HEK293T (cell line): ENCODE data around the gene MRPS18B.

Experiments used
- CTCF ChIA-PET: fragments of 350-600 bp; formaldehyde crosslinking; extraction: SDS; loops from one replicate; lab custom pipeline; 2021; ENCODE audit warnings: antibody characterized with exemption, inconsistent platforms; lab: Yijun Ruan, JAX
- POLR2A ChIA-PET: fragments of 350-600 bp; formaldehyde crosslinking; extraction: SDS; loops from one replicate; lab custom pipeline; 2020; ENCODE audit warnings: antibody characterized with exemption, inconsistent platforms; lab: Yijun Ruan, JAX
- DNase-seq: peaks from one replicate; pipeline ENCODE4 v3.0.0; 2012; ENCODE audit warnings: mixed read lengths; ENCODE audit errors: extremely low spot score
- ARNT ChIP-seq: fragments of 450-650 bp; IDR thresholded peaks from 2 replicates; pipeline ENCODE4 v1.6.1; 2017; ENCODE audit warnings: mild to moderate bottlenecking
- BHLHE40 ChIP-seq: fragments of 450-650 bp; IDR thresholded peaks from 2 replicates; pipeline ENCODE4 v1.6.1; 2016; ENCODE audit warnings: mild to moderate bottlenecking, moderate library complexity, borderline replicate concordance
- CTBP1 ChIP-seq: fragments of 450-650 bp; IDR thresholded peaks from 2 replicates; pipeline ENCODE4 v1.6.1; 2016; ENCODE audit warnings: borderline replicate concordance
- ELF4 ChIP-seq: fragments of 450-650 bp; IDR thresholded peaks from 2 replicates; pipeline ENCODE4 v1.6.1; 2017; ENCODE audit warnings: antibody characterized with exemption
- FOXA1 ChIP-seq: fragments of 450-650 bp; IDR thresholded peaks from 2 replicates; pipeline ENCODE4 v1.6.1; 2016; ENCODE audit warnings: mild to moderate bottlenecking
- FOXK2 ChIP-seq: fragments of 450-650 bp; IDR thresholded peaks from 2 replicates; pipeline ENCODE4 v1.6.1; 2016; ENCODE audit warnings: mild to moderate bottlenecking
- FOXM1 ChIP-seq: fragments of 450-650 bp; IDR thresholded peaks from 2 replicates; pipeline ENCODE4 v1.6.1; 2017; ENCODE audit warnings: mild to moderate bottlenecking, borderline replicate concordance
- HDGF ChIP-seq: fragments of 450-650 bp; IDR thresholded peaks from 2 replicates; pipeline ENCODE4 v1.6.1; 2017; ENCODE audit warnings: antibody characterized with exemption, borderline replicate concordance
- L3MBTL2 ChIP-seq: fragments of 450-650 bp; conservative IDR thresholded peaks from 2 replicates; pipeline ENCODE4 v1.6.1; 2016; ENCODE audit warnings: mild to moderate bottlenecking
- LEF1 ChIP-seq: fragments of 450-650 bp; IDR thresholded peaks from 2 replicates; pipeline ENCODE4 v1.6.1; 2017; ENCODE audit warnings: mild to moderate bottlenecking, borderline replicate concordance
- NFRKB ChIP-seq: fragments of 450-650 bp; IDR thresholded peaks from 2 replicates; pipeline ENCODE4 v1.6.1; 2016; ENCODE audit warnings: mild to moderate bottlenecking, moderate library complexity
- PKNOX1 ChIP-seq: fragments of 450-650 bp; IDR thresholded peaks from 2 replicates; pipeline ENCODE4 v1.6.1; 2016
- SP1 ChIP-seq: fragments of 450-650 bp; IDR thresholded peaks from 2 replicates; pipeline ENCODE4 v1.6.1; 2017
- SUZ12 ChIP-seq: fragments of 450-650 bp; IDR thresholded peaks from 2 replicates; pipeline ENCODE4 v1.6.1; 2016; ENCODE audit warnings: mild to moderate bottlenecking
- TARDBP ChIP-seq: fragments of 450-650 bp; IDR thresholded peaks from 2 replicates; pipeline ENCODE4 v1.6.1; 2016
- ZNF384 ChIP-seq: fragments of 450-650 bp; IDR thresholded peaks from 2 replicates; pipeline ENCODE4 v1.6.1; 2016

The MRPS18B gene

DNA sequence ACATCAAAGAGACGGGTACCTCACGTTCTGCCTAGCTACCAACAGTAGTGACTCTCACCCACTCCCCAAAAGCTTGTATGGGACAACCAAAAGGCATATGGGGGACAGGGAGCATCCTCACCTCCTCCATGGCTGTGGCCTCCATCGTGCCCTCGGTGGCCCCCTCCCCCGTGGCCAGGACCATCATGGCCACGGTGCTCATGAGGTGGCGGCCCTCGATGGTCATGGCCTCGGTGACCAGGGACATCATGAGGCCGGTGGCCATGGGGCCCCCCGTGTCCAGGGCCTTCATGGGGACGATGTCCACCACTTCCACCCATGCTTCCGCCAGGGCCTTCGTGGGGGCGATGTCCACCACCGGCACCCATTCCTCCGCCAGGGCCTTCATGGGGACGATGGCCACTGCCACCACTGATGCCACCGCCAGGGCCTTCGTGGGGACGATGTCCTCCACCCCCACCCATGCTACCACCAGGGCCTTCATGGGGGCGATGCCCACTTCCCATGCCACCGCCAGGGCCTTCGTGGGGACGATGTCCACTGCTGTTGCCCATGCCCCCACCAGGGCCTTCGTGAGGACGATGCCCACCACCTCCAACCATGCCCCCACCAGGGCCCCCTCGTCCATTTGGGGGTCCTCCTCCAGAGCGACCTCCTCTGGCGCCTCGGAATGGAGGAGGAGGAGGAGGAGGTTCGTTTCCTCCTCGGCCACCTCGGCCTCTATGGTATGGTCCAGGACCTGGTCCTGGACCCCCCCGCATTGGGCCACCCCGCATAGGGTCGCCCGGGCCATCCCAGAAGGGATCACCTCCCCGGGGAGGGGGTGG is 15.6 kb upstream of the MRPS18B start:
- ChIA-PET CTCF (interaction anchor here (1.5 kb wide), 1 partner anchor 129 kb away, joined by 4 read pairs; no protein-coding TSS in a partner anchor), POLR2A (interaction anchor here (0.9 to 7.0 kb wide), 3 partner anchors 12 to 25 kb away, joined by 3 to 90 read pairs (median 17); no protein-coding TSS in a partner anchor)
- no peak for TF ChIP-seq LEF1
- TF ChIP-seq SUZ12 = no peak
- no peak for TF ChIP-seq SP1
- TF ChIP-seq L3MBTL2 = no peak
- TF ChIP-seq FOXA1 = no peak
- DNase-seq = no peak

DNA sequence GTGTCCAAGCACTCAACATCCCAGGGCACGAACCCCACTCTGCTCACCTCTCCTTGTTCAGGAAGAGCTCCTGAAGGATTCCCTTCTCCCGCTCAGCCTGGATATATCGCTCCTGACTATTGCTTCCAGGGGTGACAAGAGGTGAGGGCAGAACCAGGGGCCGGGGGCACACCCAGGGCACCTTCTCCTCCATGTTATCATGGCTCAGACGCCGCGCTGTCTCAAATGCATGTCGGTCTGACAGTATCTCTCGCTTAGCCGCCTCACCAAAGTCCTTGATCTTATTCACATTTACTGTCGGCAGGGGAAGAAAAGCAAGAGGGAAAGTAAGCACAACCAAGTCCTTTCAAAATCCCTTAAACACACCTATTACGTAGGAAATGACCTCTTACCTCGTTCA is 13.7 kb upstream of the MRPS18B start:
- TF ChIP-seq FOXA1 (no peak), ZNF384 (no peak), FOXK2 (no peak), ARNT (no peak), TARDBP (no peak), HDGF (no peak), BHLHE40 (no peak), ELF4 (no peak), L3MBTL2 (no peak)
- ChIA-PET CTCF (no interaction called here), POLR2A (interaction anchor here (2.4 to 2.7 kb wide), 2 partner anchors 9 to 11 kb away, joined by 13 to 20 read pairs; no protein-coding TSS in a partner anchor)
- DNase-seq = no peak

DNA sequence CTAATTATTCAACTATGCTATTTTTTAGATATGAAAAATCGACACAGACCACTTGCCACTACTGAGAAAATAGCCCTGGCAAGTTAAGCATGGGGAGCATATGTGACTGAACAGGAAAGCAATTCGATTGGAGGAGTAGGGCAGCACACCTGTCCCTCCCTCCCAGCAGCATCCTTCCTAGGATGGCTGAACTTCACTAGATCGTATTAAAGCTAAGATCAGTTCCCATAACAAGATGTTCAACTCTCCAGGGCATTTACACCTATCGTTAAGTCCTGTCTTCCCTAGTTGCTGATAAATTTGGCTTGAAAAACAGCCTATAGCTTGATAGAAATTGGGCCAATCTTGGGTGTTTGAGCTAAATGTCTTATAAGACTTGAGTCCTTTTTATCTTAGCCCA is 7.6 kb upstream of the MRPS18B start:
- DNase-seq = no peak
- ChIA-PET POLR2A (interaction anchor here (0.7 to 1.4 kb wide), 4 partner anchors 10 to 39 kb away, joined by 3 to 7 read pairs (median 4); partner anchors contain the start of gene ABCF1), CTCF (interaction anchor here (1.1 kb wide), 1 partner anchor 78 kb away, joined by 4 read pairs; no protein-coding TSS in a partner anchor)
- TF ChIP-seq FOXA1 (no peak), PKNOX1 (no peak), L3MBTL2 (no peak), BHLHE40 (no peak), ARNT (no peak), SP1 (no peak), ELF4 (no peak), NFRKB (no peak), LEF1 (no peak), FOXK2 (no peak), HDGF (no peak), TARDBP (no peak), FOXM1 (no peak), ZNF384 (no peak), CTBP1 (no peak), SUZ12 (no peak)

- TF ChIP-seq FOXM1 = no peak
- TF ChIP-seq BHLHE40 = no peak
- TF ChIP-seq ZNF384 = no peak
- no peak for TF ChIP-seq FOXA1
- no peak for TF ChIP-seq CTBP1
- TF ChIP-seq SP1 = no peak
- CTCF ChIA-PET = interaction anchor here (1.1 kb wide), 1 partner anchor 79 kb away, joined by 4 read pairs; no protein-coding TSS in a partner anchor
- POLR2A ChIA-PET = interaction anchor here (1.0 to 4.8 kb wide), 3 partner anchors 11 to 40 kb away, joined by 4 to 90 read pairs (median 7); partner anchors contain the start of gene ABCF1
- DNase-seq = no peak
These were observed 6.3 kb upstream of the MRPS18B start for GRCh38 chr6:30611150-30611855.

GRCh38 chr6:30611856-30612194 is 5.8 kb upstream of the MRPS18B start:
- DNase-seq = no peak
- TF ChIP-seq BHLHE40 = no peak
- TF ChIP-seq LEF1 = no peak
- TF ChIP-seq ZNF384 = no peak
- no peak for TF ChIP-seq FOXA1
- ChIA-PET CTCF (no interaction called here), POLR2A (interaction anchor here (1.0 to 4.8 kb wide), 5 partner anchors 13 to 107 kb away, joined by 5 to 90 read pairs (median 6); partner anchors contain the start of gene ATAT1)

GRCh38 chr6:30612213-30612612 is 5.4 kb upstream of the MRPS18B start:
- no peak for TF ChIP-seq FOXA1
- TF ChIP-seq LEF1 = no peak
- TF ChIP-seq TARDBP = no peak
- no peak for TF ChIP-seq FOXK2
- TF ChIP-seq FOXM1 = no peak
- no peak for TF ChIP-seq SUZ12
- TF ChIP-seq CTBP1 = no peak
- TF ChIP-seq ARNT = no peak
- no peak for DNase-seq
- ChIA-PET CTCF (interaction anchor here (1.2 to 1.3 kb wide), 3 partner anchors 11 to 71 kb away, joined by 3 to 5 read pairs (median 4); no protein-coding TSS in a partner anchor), POLR2A (interaction anchor here (1.0 to 4.8 kb wide), 8 partner anchors 8 to 107 kb away, joined by 3 to 90 read pairs (median 8); partner anchors contain the start of gene ATAT1)
